Stomach smooth muscle (tissue), 2 donors: ENCODE results near the gene PTBP2.

ENCODE experiments used
- H3K27ac ChIP-seq: one replicate; pipeline ENCODE4 v1.7.0; 2013; ENCODE audit warnings: mild to moderate bottlenecking, low read length, inconsistent platforms
- H3K27me3 ChIP-seq, 2 donors: one replicate each; pipeline ENCODE4 v1.7.0; 2013; ENCODE audit warnings: low read length in 2 of 2; ENCODE audit not compliant: insufficient read depth in 2 of 2, control insufficient read depth in 1 of 2
- H3K36me3 ChIP-seq, 2 donors: one replicate each; pipeline ENCODE4 v1.7.0; 2013; ENCODE audit warnings: low read length in 2 of 2; ENCODE audit not compliant: control insufficient read depth in 2 of 2, insufficient read depth in 2 of 2
- H3K4me1 ChIP-seq: one replicate; pipeline ENCODE4 v1.7.0; 2013; ENCODE audit warnings: low read length; ENCODE audit not compliant: control insufficient read depth, insufficient read depth
- H3K4me3 ChIP-seq, 2 donors: one replicate each; pipeline ENCODE4 v1.7.0; 2013; ENCODE audit warnings: low read length in 2 of 2
- H3K9ac ChIP-seq, 2 donors: one replicate each; pipeline ENCODE4 v1.7.0; 2013; ENCODE audit warnings: low read length in 2 of 2, mild to moderate bottlenecking in 1 of 2
- H3K9me3 ChIP-seq, 2 donors: one replicate each; pipeline ENCODE4 v1.7.0; 2013; ENCODE audit warnings: low read length in 2 of 2; ENCODE audit not compliant: control insufficient read depth in 2 of 2
- donor health status: healthy.
- donor health status: Pancreatic carcinoma.

PTBP2 gene

DNA sequence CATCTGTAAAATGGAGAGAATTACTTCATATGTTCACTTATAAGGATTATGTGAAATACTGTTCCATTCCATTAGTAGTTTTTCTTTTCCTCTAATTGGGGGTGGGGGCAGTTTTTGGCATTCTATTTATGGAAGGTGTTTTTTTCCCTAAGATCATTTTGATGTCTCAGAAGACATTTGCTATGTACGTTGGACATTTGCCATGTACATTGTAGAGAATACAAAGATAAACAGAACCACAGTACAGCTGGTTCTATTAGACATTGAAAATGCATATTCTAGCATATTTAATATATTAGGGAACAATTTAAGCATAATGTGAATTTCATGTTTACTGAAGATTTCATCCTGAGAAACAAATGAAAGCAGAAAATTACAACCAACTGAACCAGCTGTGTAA, 98.5 kb downstream of the PTBP2 start:
- Histone ChIP-seq H3K36me3 (peaks cover 0 to 5% of the 10 kb centered on the region in 2 donors), H3K9me3 (no peaks in the 10 kb centered on the region), H3K4me1 (no peaks in the 10 kb centered on the region), H3K4me3 (no peak overlapping the region), H3K9ac (no peak overlapping the region), H3K27ac (no peak overlapping the region), H3K27me3 (no peaks in the 10 kb centered on the region)

DNA sequence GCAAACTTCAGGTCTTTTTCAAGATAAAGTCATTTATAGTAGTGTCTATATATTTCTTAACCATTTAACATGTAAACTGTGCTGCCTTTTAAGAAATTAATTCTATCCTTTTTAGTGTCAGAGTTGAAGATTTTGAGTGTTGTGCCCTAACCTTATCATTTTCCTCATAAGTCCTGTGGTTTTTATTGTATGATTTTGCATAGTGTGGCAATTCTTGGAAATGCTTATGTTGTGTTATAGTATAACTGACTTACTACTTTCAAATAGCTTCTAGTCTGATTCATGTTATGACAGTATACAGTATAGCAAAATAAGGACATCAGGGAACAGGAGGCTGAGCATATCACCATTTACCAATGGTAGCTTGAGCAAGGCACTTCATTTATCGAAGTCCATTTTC, 99.1 kb downstream of the PTBP2 start:
- no peaks in the 10 kb centered on the region for H3K4me1 ChIP-seq
- no peaks in the 10 kb centered on the region for H3K9me3 ChIP-seq
- no peaks in the 10 kb centered on the region for H3K27me3 ChIP-seq
- H3K4me3 ChIP-seq: no peak overlapping the region
- peaks cover 0 to 3% of the 10 kb centered on the region in 2 donors for H3K36me3 ChIP-seq
- H3K9ac ChIP-seq: no peak overlapping the region
- H3K27ac ChIP-seq: no peak overlapping the region

GRCh38 chr1:96825231-96825630, 103.6 kb downstream of the PTBP2 start:
- Histone ChIP-seq H3K4me1 (no peaks in the 10 kb centered on the region), H3K9me3 (no peaks in the 10 kb centered on the region), H3K27me3 (no peaks in the 10 kb centered on the region), H3K4me3 (no peak overlapping the region), H3K9ac (no peak overlapping the region), H3K36me3 (no peaks in the 10 kb centered on the region), H3K27ac (no peak overlapping the region)

DNA sequence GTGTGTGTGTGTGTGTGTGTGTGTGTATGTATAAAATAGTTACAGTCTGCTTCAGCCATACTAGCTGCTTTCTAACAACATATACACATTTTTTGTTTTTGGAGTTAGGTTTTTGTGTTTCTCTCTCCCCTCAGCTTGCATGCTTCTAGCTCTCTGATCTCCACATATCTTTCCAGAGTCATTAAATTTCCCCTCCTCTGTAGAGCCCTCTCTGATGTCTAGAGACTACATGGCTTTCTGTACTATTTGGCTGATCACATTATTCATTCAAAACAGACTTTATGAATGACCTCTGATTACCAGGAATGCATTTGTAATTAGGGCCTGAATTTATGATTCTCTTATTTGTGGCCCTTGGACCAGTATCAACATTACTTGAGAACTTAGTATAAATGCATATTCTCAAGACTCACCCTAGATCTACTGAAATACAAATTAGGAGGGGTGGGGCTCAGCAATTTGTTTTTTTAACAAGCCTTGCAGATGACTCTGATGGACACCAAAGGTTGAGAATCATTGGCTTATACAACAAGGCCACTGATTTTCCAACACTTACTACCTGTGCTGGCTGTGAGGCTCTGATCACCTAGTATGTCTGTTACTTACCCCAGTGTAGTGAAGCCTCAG, 104.5 kb downstream of the PTBP2 start:
- H3K4me3 ChIP-seq: no peak overlapping the region
- H3K27ac ChIP-seq: no peak overlapping the region
- H3K36me3 ChIP-seq: no peaks in the 10 kb centered on the region
- H3K27me3 ChIP-seq: no peaks in the 10 kb centered on the region
- no peaks in the 10 kb centered on the region for H3K9me3 ChIP-seq
- H3K9ac ChIP-seq: no peak overlapping the region
- H3K4me1 ChIP-seq: no peaks in the 10 kb centered on the region

DNA sequence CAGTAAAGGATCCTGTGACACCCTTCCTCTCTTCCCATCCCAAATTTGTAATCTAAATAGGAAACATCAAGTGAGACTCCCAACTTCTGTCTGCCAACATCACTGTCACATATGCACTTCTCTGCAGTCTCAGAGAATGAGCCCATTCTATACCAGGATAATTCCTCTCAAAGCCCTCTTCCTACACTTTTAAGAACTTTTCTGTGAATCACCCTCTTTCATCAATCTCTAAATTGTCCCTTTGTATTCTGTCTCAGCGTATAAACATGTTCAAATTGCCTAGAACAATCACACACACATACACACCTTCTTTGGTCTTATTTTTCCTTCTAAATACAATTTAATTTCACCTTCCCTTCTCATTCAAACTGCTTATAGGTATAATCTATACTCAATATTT, 111.8 kb downstream of the PTBP2 start:
- H3K9me3 ChIP-seq: no peaks in the 10 kb centered on the region
- no peaks in the 10 kb centered on the region for H3K36me3 ChIP-seq
- H3K4me3 ChIP-seq: no peak overlapping the region
- H3K27ac ChIP-seq: no peak overlapping the region
- H3K27me3 ChIP-seq: no peaks in the 10 kb centered on the region
- H3K4me1 ChIP-seq: no peaks in the 10 kb centered on the region
- H3K9ac ChIP-seq: no peak overlapping the region

DNA sequence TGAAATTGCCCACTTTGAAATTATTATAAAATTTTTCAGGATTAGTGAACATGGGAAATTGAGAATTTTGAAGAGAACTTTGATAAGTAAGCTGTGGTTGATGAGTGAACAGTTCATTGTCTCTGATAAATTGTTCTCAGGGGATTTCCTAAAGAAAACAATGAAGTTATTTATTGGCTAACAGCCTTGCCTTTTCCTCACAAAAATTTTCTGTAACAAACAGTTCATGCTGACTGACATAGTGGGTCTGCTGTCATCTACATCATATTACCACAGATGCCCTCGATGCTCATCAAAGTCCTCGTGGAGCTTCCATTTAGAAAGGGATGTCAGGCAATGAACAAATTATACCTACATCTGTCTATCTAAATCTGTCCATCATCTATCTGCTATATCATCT, 113.4 kb downstream of the PTBP2 start:
- no peak overlapping the region for H3K9ac ChIP-seq
- no peaks in the 10 kb centered on the region for H3K36me3 ChIP-seq
- H3K27ac ChIP-seq: no peak overlapping the region
- no peaks in the 10 kb centered on the region for H3K9me3 ChIP-seq
- H3K27me3 ChIP-seq: no peaks in the 10 kb centered on the region
- H3K4me1 ChIP-seq: no peaks in the 10 kb centered on the region
- H3K4me3 ChIP-seq: no peak overlapping the region

- Histone ChIP-seq H3K9me3 (no peaks in the 10 kb centered on the region), H3K27ac (no peak overlapping the region), H3K4me3 (no peak overlapping the region), H3K9ac (no peak overlapping the region), H3K4me1 (no peaks in the 10 kb centered on the region), H3K27me3 (no peaks in the 10 kb centered on the region), H3K36me3 (no peaks in the 10 kb centered on the region)
Observed at GRCh38 chr1:96837057-96837780, 115.6 kb downstream of the PTBP2 start.

GRCh38 chr1:96837781-96838216, 116.2 kb downstream of the PTBP2 start:
- H3K36me3 ChIP-seq: no peaks in the 10 kb centered on the region
- H3K27ac ChIP-seq: no peak overlapping the region
- no peaks in the 10 kb centered on the region for H3K9me3 ChIP-seq
- no peaks in the 10 kb centered on the region for H3K27me3 ChIP-seq
- H3K4me3 ChIP-seq: no peak overlapping the region
- H3K4me1 ChIP-seq: no peaks in the 10 kb centered on the region
- H3K9ac ChIP-seq: no peak overlapping the region

DNA sequence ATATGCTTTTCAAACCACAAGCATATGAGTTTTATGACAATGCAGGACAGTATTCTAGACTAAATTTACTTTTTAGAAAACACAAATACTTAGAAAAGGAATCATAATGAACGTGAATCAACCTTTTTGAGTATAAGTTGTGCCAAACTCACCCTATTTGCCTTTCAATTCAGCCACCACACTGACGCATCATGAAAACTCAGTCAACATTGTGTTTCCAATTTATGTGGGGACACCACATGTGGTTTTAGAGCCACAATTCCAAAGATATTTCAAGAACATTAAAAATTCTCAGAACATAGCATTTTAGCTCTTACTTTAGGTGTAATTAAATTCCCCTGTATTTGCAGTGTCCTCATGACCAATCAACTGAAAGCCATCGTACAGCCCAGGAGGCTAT, 118.8 kb downstream of the PTBP2 start:
- no peak overlapping the region for H3K4me3 ChIP-seq
- no peak overlapping the region for H3K9ac ChIP-seq
- H3K27ac ChIP-seq: no peak overlapping the region
- H3K4me1 ChIP-seq: no peaks in the 10 kb centered on the region
- no peaks in the 10 kb centered on the region for H3K27me3 ChIP-seq
- H3K9me3 ChIP-seq: no peaks in the 10 kb centered on the region
- no peaks in the 10 kb centered on the region for H3K36me3 ChIP-seq

GRCh38 chr1:96842215-96842614, 120.6 kb downstream of the PTBP2 start:
- Histone ChIP-seq H3K9ac (no peak overlapping the region), H3K4me1 (no peaks in the 10 kb centered on the region), H3K9me3 (no peaks in the 10 kb centered on the region), H3K27ac (no peak overlapping the region), H3K36me3 (no peaks in the 10 kb centered on the region), H3K4me3 (no peak overlapping the region), H3K27me3 (no peaks in the 10 kb centered on the region)

GRCh38 chr1:96843196-96843595, 121.6 kb downstream of the PTBP2 start:
- Histone ChIP-seq H3K9ac (no peak overlapping the region), H3K9me3 (no peaks in the 10 kb centered on the region), H3K27ac (no peak overlapping the region), H3K4me1 (no peaks in the 10 kb centered on the region), H3K36me3 (no peaks in the 10 kb centered on the region), H3K27me3 (no peaks in the 10 kb centered on the region), H3K4me3 (no peak overlapping the region)
